GM12892 (cell line): ENCODE data around the gene PYROXD2.

Experiments used
- POLR2A ChIP-seq: IDR thresholded peaks from 2 replicates; pipeline ENCODE4 v1.6.1; 2011; ENCODE audit warnings: low read depth, low read length, control low read depth
- POLR2AphosphoS5 ChIP-seq: IDR thresholded peaks from 2 replicates; pipeline ENCODE4 v1.6.1; 2011; ENCODE audit warnings: low read depth, low read length, control low read depth

GRCh38 chr10:98435178-98435577 lies 20.2 kb upstream of the PYROXD2 start:
- TF ChIP-seq POLR2A: no peak
- no peak for TF ChIP-seq POLR2AphosphoS5
